ENCODE data around the gene DMTF1.
"Not testable (repeated sequence)": the region's sequence is repeated elsewhere in the genome, so short reads cannot be mapped to it uniquely, and the experiment has no call there.

Gene DMTF1

DNA sequence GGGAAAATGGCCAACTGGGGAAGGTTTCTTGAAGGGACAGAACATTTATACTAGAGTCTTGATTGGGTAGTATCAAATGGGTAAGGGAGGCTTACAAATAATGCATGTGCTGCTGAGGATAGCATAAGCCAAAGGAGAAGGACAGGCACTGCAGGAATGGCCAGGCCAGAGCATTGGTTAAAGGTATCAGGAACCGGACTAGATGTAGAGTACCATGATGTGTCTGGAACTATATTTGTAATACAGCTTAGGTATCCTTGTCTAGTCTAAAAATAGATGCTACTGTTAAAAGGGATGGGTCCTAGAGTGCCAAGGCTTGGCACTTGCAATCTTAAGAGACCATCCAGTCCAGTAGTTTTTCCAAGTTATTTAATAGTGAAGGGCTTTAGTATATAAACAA, 47.0 kb downstream of the DMTF1 start:
- no peak for DNase-seq (ENCODE audit: low spot score)

DNA sequence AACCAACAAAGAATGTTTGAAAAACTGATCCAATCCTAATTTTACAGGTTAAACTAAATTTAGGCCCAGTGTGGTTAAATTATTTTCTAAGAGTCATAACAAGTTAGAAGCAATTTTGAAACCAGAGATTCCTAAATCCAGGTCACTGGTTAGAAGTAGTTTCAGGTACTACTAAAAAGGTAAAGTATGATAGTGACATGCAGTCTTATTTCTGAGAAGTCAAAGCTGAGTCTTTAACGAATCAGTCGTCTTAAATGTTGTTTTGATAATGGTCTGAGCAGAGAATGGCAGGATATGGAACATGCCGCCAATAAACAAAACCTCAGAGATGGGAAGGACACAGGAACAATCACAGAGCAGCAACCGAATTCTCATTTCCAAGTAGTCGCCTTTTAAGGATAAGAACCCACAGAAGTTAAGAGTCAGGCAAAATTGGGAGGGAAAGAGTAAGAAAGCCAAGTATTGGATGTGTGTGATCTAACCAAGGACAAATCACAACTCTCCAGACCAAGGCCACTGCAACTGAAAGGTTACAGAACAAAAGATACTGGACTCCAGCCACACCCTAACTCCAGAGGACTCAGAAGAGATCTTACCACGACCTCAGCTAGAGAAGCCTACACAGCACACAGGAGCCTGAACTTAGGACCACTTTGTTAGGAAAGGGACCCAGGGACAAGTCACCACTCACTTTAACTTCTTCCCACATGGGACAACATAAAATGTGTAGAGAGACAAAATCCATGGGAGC, 47.6 kb downstream of the DMTF1 start:
- no peak for DNase-seq (ENCODE audit: low spot score)

DNA sequence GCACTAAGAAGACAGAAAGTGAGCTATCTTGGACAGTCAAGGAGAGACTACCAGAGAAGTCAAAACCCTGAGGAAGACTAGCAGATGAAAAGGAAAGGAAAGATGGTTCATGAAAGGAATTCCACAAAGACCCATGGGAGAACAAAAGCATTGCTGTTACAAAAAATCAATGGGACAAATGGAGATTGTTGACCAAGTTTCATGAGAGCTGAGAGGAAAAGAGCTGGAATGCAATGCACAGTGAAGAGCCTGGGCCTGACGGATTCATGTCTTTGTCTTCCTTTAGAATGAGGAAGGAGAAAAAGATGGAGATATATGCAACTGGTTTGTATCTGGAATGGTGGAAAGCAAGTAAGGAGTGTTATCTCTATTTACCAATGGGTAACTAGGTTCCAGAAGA, 50.0 kb downstream of the DMTF1 start:
- DNase-seq (ENCODE audit: low spot score): no peak

DNA sequence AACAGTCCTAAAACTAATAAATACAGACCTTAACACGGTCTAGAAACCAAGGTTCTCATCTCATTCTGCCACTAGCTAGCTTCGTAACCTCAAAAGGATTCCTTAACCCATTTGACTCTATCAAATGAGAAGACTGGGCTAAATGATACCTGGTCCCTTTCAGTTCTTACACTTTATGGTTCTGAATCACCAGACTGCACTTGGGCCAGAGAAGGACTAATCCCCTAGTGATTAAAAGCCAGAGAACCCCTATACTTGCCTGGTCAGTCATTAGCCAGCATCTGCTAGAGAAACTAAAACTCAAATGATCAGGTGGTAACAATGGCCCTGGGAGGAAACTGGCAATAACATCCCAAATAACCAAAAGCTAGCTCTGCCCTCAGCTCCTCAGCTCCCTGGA, 50.5 kb downstream of the DMTF1 start:
- DNase-seq (ENCODE audit: low spot score): no peak

DNA sequence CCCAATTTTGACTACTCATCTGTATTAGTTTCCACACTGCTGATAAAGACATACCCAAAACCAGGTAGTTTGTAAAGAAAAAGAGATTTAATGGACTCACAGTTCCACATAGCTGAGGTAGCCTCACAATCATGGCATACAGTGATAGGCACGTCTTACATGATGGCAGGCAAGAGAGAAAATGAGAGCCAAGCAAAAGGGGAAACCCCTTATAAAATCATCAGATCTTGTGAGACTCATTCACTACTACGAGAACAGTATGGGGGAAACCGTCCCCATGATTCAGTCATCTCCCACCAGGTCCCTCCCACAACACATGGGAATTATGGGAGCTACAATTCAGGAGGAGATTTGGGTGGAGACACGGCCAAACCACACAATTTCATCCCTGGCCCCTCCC, 51.7 kb downstream of the DMTF1 start:
- DNase-seq (ENCODE audit: low spot score): not testable (repeated sequence)

DNA sequence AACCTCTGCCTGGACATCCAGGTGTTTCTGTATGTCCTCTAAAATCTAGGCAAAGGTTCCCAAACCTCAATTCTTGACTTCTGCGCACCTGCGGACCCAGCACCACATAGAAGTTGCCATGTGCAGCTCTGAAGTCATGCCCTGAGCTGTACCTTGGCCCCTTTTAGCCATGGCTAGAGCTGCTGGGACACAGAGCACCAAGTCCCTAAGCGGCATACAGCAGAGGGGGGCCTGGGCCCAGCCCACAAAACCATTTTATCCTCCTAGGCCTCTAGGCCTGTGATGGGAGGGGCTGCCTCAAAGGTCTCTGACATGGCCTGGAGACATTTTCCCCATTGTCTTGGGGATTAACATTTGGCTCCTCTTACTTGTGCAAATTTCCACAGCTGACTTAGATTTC, 52.7 kb downstream of the DMTF1 start:
- DNase-seq (ENCODE audit: low spot score): no peak

DNA sequence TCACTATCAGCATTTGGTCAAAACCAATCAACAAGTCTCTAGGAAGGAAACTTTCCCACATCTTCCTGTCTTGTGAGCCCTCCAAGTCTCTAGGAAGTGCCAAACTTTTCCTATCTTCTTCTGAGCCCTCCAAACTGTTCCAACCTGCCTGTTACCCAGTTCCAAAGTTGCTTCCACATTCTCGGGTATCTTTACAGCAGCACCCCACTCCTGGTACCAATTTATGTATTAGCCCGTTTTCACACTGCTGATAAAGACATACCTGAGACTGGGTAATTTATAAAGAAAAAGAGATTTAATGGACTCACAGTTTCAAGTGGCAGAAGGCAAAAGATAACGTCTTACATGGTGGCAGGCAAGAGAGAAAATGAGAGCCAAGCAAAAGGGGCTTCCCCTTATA, 53.4 kb downstream of the DMTF1 start:
- not testable (repeated sequence) for DNase-seq (ENCODE audit: low spot score)

DNA sequence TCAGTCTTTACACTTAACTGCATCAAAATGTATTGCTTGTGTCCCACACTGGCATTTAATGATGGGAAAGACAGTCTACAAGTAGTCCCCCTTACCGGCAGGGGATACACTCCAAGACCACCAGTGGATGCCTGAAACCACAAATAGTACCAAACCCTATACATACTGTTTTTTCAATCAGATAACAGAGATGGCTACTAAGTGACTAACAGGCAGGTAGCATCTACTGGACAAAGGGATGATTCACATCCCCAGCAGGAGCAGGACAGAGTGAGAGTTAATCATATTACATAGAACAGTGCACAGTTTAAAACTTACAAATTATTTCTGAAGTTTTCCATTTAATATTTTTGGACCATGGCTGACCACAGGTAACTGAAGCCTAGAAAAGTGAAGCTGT, 54.1 kb downstream of the DMTF1 start:
- DNase-seq (ENCODE audit: low spot score): no peak

DNA sequence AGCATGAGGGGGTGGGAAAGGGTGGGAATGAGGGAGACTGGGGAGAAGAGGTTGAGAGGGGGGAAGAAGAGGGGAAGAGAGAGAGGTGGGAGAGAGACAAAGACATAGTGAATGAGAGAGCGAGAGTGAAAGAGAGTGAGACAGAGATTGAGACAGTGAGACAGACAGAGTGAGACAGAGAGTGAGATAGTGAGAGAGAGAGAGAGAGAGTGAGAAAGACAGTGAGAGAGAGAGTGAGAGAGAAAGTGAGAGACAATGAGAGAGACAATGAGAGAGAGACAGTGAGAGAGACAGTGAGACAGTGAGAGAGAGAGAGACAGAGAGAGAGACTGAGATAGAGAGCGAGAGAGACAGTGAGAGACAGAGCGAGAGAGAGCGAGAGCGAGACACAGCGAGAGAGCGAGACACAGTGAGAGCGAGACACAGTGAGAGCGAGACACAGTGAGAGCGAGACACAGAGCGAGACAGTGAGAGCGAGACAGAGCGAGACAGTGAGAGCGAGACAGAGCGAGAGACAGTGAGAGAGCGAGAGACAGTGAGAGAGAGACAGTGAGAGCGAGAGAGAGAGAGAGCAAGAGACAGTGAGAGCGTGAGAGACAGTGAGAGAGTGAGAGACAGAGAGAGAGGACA, 57.2 kb downstream of the DMTF1 start:
- DNase-seq (ENCODE audit: low spot score): no peak

DNA sequence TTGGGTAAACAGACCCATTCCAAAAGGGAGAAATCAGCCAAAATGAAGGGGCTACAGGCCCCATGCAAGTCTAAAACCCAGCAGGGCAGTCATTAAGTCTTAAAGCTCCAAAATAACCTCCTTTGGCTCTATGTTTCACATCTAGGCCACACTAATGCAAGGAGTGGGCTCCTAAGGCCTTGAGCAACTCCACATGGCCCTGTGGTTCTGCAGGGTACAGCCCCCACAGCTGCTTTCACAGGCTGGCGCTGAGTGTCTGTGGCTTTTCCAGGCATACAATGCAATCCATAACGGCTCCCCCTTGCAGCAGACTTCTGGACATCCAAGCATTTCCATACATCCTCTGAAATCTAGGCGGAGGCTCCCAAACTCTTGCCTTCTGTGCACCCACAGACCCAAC, 58.3 kb downstream of the DMTF1 start:
- no peak for DNase-seq (ENCODE audit: low spot score)

DNA sequence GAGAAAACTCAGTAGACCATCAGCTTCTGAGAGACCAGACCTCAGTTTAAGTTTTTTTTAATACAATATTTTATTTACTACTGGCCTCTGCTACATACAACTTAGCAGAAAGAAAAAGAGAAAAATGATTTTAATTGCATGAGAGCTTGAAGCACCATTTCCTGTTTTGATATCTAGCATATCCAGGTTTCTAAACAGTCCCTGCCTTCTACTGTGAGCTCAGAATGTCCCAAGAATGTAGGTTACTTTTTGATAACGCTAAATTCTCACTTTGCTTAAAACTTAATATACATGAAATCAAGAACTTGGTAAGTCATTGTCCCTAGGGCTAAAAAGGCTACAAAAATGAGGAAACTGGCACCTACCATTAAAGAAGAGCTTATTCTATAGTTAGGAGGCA, 60.2 kb downstream of the DMTF1 start:
- no peak for DNase-seq (ENCODE audit: low spot score)

DNA sequence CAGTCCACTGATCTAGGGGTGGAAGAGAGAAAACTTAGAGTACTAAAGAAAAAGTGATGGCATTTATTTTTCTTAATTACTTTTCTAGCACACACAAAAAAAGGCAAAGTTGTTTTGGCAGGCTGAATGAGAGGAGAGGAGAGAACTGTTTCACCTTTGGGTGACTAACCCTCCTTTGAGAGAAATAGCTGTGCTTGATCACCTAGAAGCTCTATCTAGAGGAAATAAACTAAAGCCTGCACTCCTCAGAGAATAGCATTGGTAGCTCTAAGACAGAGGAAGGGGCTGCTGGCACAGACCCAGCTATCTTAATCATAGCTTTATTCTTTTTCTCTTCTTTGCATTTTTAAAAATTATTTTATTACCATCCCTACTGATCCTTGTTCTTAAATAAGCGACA, 61.0 kb downstream of the DMTF1 start:
- DNase-seq (ENCODE audit: low spot score): no peak

DNA sequence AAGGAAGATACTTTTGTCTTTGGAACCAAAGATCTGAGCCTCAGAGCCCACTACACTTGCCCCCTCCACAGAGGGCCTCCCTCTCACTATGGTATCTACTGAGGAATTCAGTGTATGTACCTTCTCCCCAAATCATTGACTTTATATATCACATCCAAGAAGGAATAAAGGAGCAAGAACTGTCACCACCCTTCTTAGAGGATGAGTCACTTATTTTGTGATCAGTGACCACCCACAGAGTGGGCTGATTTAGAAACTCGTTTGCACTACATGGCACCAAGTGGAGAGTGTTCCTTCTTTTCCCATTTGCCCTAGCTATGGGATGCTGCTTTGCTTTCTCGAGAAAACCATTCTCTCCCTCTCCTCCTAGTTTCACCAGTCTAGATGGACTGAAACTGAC, 61.6 kb downstream of the DMTF1 start:
- DNase-seq (ENCODE audit: low spot score): no peak

DNA sequence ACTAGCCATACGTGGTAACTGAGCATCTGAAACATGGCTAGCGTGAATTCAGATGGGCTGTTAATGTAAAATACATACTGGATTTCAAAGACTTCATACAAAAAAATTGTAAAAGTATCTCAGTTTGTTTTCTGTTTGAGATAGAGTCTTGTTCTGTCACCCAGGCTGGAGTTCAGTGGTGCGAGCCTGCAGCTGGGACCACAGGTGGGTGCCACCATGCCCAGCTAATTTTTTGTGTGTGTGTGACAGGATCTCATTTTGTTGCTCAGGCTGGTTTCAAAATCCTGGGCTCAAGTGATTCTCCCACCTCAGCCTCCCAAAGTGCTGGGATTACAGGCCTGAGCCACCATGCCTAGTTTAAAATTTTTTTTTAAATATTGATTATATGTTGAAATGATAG, 62.8 kb downstream of the DMTF1 start:
- DNase-seq (ENCODE audit: low spot score): no peak

DNA sequence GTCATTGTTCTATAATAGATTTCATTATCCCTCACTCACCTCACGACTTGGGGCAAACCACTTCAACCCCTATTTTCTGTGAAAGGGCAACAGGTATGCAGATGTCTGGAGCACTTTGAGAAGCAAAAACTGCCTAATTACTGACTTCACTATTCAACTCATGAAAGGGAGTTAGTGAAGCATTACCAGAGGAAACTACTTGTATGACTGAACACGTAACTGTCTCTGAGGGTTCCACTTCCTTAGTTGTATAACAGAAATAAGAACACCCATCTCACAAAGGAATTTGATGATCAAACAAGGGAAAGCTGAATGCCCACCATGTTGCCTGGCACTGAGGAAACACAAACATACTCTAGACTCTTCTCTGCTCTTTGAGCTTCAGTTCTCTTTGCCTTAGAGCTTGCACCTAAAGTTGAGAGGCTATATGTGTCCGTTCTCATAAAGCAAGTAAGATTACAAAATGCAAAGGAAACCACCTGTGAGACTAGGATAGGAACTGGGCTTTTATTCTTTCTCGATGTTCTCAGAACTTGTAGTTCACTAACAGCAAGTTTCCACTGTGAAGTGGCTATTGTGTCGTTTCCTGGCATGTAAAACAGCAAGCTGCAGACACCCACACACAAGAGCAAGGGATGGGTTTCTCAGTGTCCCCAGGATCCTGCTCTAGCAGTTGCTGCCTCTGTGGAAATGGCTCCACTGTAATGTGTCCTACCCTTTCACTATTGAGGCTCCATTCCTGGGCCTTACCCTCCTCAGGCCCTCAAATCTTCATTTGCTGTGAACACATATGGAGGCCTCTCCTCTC, 64.7 kb downstream of the DMTF1 start:
- no peak for DNase-seq (ENCODE audit: low spot score)

DNA sequence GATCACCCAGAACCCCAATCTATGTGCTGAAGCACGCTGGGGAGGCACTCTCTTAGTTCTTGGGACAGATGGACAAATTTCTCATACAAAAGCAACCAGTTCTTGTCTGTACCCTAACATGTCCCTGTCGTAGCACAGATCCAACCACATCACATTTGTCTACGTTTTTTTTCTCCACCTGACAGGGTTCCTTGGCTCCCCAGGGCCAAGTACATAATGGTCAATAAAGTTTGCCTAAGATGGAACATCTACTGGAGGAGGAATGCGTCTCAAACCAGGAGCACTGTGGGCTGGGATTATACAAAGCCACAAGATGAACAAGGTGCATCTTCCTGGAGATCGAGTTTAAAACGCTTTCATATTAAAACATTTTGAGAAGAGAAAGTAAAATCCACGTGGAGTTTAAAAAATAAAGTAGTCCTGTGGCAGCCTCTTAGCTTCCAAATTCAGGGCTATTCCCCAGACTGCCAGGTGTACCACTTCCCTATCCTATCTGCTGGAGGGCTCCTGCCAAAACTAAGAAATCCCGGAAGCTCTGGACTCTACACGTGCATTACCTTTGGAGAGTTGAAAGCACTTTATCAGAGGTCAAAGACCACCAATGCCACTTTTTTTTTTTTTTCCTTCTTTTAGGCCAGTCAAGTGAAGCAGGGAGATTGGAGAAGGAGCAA, 65.9 kb downstream of the DMTF1 start:
- no peak for DNase-seq (ENCODE audit: low spot score)

DNA sequence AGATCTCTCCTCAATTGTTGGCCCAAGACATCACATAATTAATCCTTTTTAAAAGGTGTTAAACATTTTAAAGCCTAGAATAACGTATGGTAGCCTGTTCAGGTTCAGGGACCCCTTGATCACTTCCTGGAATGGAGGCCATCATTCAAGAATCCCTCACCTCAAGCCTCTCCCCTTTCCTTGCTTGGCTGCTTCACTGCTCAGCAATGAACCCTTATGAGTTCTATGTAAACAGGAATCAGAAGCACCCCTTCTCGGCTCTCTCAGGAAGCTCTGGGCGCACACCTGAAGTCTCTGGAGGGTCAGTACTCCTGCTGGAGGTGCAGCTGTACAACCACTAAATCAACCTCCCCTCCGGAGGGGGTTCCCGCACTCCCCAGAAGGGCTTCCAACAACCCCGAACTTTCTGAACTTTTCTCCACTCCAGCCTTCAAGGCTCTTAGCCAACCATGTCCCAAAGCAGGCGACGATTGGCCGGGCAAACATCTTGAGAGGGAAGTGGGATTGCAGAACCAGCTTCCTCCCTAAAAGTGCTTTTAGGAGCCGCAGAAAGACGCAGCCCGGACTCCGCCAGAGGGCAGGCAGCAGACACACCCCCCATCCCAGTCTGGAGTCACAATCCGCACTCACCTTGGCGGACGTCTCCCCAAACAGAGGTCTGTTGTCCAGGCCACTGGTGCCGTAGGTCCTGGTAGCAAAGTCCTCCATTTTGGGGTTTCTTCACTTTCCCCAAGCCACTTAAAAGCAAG, 66.7 kb downstream of the DMTF1 start:
- peak; percentile 68 for DNase-seq (ENCODE audit: low spot score)

DNA sequence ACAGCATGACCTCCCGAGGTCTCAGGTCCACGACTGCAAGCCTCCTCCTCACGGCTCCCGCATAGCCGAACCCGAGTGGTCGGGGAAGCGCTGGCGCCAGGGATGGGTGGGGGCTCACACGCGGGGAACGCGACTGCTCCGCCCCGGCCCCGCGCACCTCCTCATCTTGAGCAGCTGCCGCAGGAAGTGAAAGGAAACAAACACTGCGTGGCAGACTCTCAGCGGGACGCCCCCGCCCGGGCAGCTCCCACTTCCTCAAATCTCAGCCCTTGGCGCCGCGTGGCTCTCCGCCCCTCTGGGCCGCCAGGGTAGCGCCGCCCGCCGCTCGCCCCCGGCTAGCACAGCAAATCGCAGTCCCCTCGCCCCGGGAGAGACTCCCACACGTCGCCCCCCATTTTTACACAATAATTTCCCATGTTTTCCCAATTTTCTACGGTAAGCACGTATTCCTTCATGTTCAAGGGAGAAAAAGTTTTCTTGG, 67.3 kb downstream of the DMTF1 start, which contains the start of gene TMEM243:
TSS of gene TMEM243 (minus strand) at position 188 of the 481 bp plus-strand sequence. CDS start 229 bp downstream, outside the sequence.
- DNase-seq (ENCODE audit: low spot score): peak; percentile 71

DNA sequence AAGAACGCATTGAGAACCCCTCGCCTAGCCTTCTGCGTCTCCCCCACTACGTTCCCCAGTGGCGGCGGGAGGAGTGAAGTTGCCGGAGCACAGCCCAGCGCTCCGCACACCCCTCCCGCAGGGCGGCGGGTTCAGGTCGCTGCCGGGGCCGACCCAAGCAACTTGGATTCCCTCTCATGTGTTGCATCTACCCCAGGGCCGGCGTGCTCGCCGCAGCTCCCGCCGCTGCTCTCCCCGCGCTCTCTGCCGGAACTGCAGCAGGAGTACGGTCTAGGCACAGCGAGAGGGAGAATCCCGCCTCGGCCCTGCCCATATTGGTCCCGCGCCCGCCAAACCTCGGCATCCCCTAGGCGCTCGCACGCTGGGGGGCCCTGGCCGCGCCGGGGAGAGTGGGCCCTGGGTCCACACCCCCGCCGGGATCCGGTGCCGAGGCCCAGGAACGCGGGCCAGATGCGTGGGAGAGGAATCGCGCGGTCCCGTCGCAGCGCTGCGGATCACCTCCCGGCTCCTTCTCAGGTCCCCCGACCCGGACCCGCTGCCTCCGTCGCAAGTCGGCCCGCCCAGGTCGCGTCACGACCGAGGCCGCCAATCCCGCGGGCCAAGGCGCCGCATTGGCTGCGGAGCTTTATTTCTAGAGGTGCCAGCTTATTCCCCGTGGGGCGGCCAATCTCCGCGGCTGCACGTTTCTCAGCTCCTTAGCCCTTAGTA, 67.9 kb downstream of the DMTF1 start:
- DNase-seq (ENCODE audit: low spot score): peak; percentile 89

DNA sequence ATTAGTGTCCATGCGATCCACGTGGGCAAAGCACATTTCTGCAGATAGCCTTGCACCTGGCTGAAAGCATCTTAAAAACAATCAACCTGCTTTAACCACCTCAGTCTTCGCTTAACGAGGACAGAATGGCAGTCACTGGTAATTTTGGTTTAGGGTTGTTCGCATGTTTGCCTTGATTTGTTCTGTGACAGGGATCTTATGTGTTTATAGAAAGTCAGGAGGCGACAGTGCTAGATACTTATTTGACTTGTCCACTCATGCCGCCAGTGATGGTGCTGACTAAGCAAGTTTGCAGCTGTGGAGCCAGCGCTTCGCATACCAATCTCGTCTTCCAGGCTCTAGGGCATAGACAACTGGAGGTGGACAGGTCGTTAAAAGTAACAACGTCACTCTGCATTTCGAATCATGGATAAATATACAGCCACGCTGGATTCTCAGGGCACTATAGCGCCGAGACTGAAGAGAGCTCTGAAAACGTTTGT, 68.5 kb downstream of the DMTF1 start:
- peak; percentile 64 for DNase-seq (ENCODE audit: low spot score)

DNA sequence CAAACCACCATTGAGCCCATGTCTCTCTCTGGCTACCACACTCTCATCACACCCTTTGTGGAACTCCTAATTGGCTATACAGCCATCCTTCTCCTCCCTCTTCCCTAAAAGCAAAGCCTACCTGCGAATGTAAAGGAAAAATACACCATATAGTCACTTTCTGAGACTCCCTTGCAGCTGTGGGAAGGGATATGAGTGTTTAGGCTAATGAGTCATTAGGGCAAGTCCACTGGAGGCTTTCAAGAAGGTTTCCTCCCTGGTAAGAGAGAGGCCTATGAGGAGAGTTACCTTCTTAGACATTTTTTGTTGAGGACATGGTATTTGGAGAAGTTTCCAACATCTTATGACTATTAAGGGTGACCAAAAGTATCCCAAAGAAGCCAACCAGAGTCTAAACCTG, 71.4 kb downstream of the DMTF1 start:
- no peak for DNase-seq (ENCODE audit: low spot score)
